Smooth muscle cell (in vitro differentiated cells): ENCODE data around the gene NEURL2. TPM values are rescaled to one million over a fixed set of nuclear protein-coding genes. Genes with fewer than 3 reads are reported as not detected.

Experiments
- DNase-seq: peaks from one replicate; lab custom pipeline; 2025; ENCODE audit not compliant: unreplicated experiment; lab: John Stamatoyannopoulos, UW
- H2AFZ ChIP-seq: fragments of 200-600 bp; sonication (generic); 2 replicates; pipeline ENCODE4 v1.6.0; 2016; ENCODE audit warnings: antibody characterized with exemption, low read depth, mild to moderate bottlenecking
- H3F3A ChIP-seq: fragments of 200-600 bp; sonication (generic); 2 replicates; pipeline ENCODE4 v1.6.0; 2017; ENCODE audit warnings: antibody characterized with exemption, low read depth
- H3K27ac ChIP-seq: fragments of 200-600 bp; sonication (generic); 2 replicates; pipeline ENCODE4 v1.5.1; 2016; ENCODE audit warnings: low read depth, mild to moderate bottlenecking
- H3K27me3 ChIP-seq: fragments of 200-600 bp; sonication (generic); 2 replicates; pipeline ENCODE4 v1.6.1; 2016; ENCODE audit warnings: low read depth, mild to moderate bottlenecking
- H3K36me3 ChIP-seq: fragments of 200-600 bp; sonication (generic); 2 replicates; pipeline ENCODE4 v1.5.1; 2016; ENCODE audit warnings: low read depth
- H3K4me1 ChIP-seq: fragments of 200-600 bp; sonication (generic); 2 replicates; pipeline ENCODE4 v1.5.1; 2016; ENCODE audit warnings: low read depth
- H3K4me2 ChIP-seq: fragments of 200-600 bp; sonication (generic); 2 replicates; pipeline ENCODE4 v1.6.0; 2016; ENCODE audit warnings: mild to moderate bottlenecking
- H3K4me3 ChIP-seq: fragments of 200-600 bp; sonication (generic); 2 replicates; pipeline ENCODE4 v1.5.1; 2016; ENCODE audit warnings: mild to moderate bottlenecking
- H3K79me2 ChIP-seq: fragments of 200-600 bp; sonication (generic); 2 replicates; pipeline ENCODE4 v1.6.0; 2016; ENCODE audit warnings: low read depth, mild to moderate bottlenecking
- H3K9ac ChIP-seq: fragments of 200-600 bp; sonication (generic); 2 replicates; pipeline ENCODE4 v1.6.0; 2016; ENCODE audit warnings: low read depth
- H3K9me3 ChIP-seq: fragments of 200-600 bp; sonication (generic); replicated peaks from 2 replicates; pipeline ENCODE4 v1.5.1; 2016; ENCODE audit warnings: low read depth
- H4K20me1 ChIP-seq: fragments of 200-600 bp; sonication (generic); 2 replicates; pipeline ENCODE4 v1.6.0; 2016; ENCODE audit warnings: low read depth
- CTCF ChIP-seq: fragments of 200-600 bp; sonication (generic); IDR thresholded peaks from 2 replicates; pipeline ENCODE4 v1.5.1; 2017; ENCODE audit warnings: borderline replicate concordance, mild to moderate bottlenecking, antibody characterized with exemption; ENCODE audit not compliant: insufficient read depth, poor library complexity, severe bottlenecking
- WGBS: methylation state at CpG from one replicate; pipeline ENCODE4 v1.1.7; 2016; ENCODE audit warnings: low lambda C conversion rate; 5-methylcytosine and 5-hydroxymethylcytosine counted together
- polyA plus RNA-seq: library from polyadenylated mRNA; unstranded; fragments of >200 nt; fragmentation: Nextera tagmentation; extraction: Ambion mirVana; gene quantifications from 2 replicates; pipeline ENCODE4 v1.2.1, GENCODE V29; 2016
- total RNA-seq: library from RNA; depleted of rRNA; stranded (reverse); fragments of >200 nt; gene quantifications from 2 replicates; pipeline ENCODE4 v1.2.3, GENCODE V29; 2014

Gene NEURL2
- total and polyA plus RNA-seq, 2 experiments from 2014 or later: 0.31 to 3.7 TPM

- H3K36me3 ChIP-seq: no peaks in the 10 kb centered on the region
- H3K27me3 ChIP-seq: no peaks in the 10 kb centered on the region
- H3F3A ChIP-seq: peaks cover 9% of the 10 kb centered on the region
- H4K20me1 ChIP-seq: no peaks in the 10 kb centered on the region
- H2AFZ ChIP-seq: no peak overlapping the region
- TF ChIP-seq CTCF: no peak
- peaks cover 6% of the 10 kb centered on the region for H3K4me1 ChIP-seq
- H3K4me2 ChIP-seq: no peak overlapping the region
- no peak overlapping the region for H3K9ac ChIP-seq
- H3K9me3 ChIP-seq: no peaks in the 10 kb centered on the region
- no peak overlapping the region for H3K4me3 ChIP-seq
- DNase-seq: no peak
- 93% methylated on average over 12 of the region's 12 CpGs for WGBS
- peaks cover 5% of the 10 kb centered on the region for H3K79me2 ChIP-seq
- no peak overlapping the region for H3K27ac ChIP-seq
Observed at GRCh38 chr20:45894797-45895196, 3.8 kb upstream of the NEURL2 start.

GRCh38 chr20:45893831-45894230 is 2.8 kb upstream of the NEURL2 start:
- Histone ChIP-seq H3K79me2 (peaks cover 5% of the 10 kb centered on the region), H3K9ac (no peak overlapping the region), H3K4me1 (peaks cover 6% of the 10 kb centered on the region), H3K4me2 (no peak overlapping the region), H3K36me3 (no peaks in the 10 kb centered on the region), H4K20me1 (no peaks in the 10 kb centered on the region), H3K27me3 (no peaks in the 10 kb centered on the region), H3K9me3 (no peaks in the 10 kb centered on the region), H3K27ac (no peak overlapping the region), H3K4me3 (no peak overlapping the region), H3F3A (peaks cover 9% of the 10 kb centered on the region), H2AFZ (no peak overlapping the region)
- WGBS: 94% methylated on average over 4 of the region's 4 CpGs
- TF ChIP-seq CTCF: no peak
- DNase-seq: no peak

- no peak for TF ChIP-seq CTCF
- H2AFZ ChIP-seq: no peak overlapping the region
- peaks cover 6% of the 10 kb centered on the region for H3K4me1 ChIP-seq
- no peak overlapping the region for H3K4me3 ChIP-seq
- DNase-seq: no peak
- peaks cover 5% of the 10 kb centered on the region for H3K79me2 ChIP-seq
- no peaks in the 10 kb centered on the region for H3K27me3 ChIP-seq
- H4K20me1 ChIP-seq: no peaks in the 10 kb centered on the region
- H3K9me3 ChIP-seq: no peaks in the 10 kb centered on the region
- H3K4me2 ChIP-seq: no peak overlapping the region
- no peaks in the 10 kb centered on the region for H3K36me3 ChIP-seq
- H3K9ac ChIP-seq: no peak overlapping the region
- 96% methylated on average over 4 of the region's 4 CpGs for WGBS
- H3K27ac ChIP-seq: no peak overlapping the region
- H3F3A ChIP-seq: peaks cover 9% of the 10 kb centered on the region
Observed at GRCh38 chr20:45892828-45893500, 2.0 kb upstream of the NEURL2 start.
